ENCODE results near the gene SLC4A4. TPM values are rescaled to one million over a fixed set of nuclear protein-coding genes. Genes with fewer than 3 reads are reported as not detected.

SLC4A4 gene
- total and polyA plus RNA-seq, 2 of the 13 experiments (the other 11 are each of a cell fraction or from before 2014, with no cell fraction given), result 0.01 TPM; not detected in 1

- TF ChIP-seq ZBTB33 (CRISPR knock-in tag; IDR thresholded peaks at IDR 0.05) (no peak), SCMH1 (CRISPR knock-in tag; IDR thresholded peaks at IDR 0.05; ENCODE audit: borderline replicate concordance) (no peak), MATR3 (CRISPR knock-in tag; IDR thresholded peaks at IDR 0.05) (no peak), CENPX (CRISPR knock-in tag; IDR thresholded peaks at IDR 0.05) (no peak), ZHX1 (CRISPR knock-in tag; IDR thresholded peaks at IDR 0.05; ENCODE audit: low read depth) (no peak), MLLT10 (CRISPR knock-in tag; IDR thresholded peaks at IDR 0.05) (no peak), ZNF264 (CRISPR knock-in tag; IDR thresholded peaks at IDR 0.05) (no peak), PRDM15 (CRISPR knock-in tag; IDR thresholded peaks at IDR 0.05) (no peak), GATAD1 (CRISPR knock-in tag; IDR thresholded peaks at IDR 0.05) (no peak), ARID5B (CRISPR knock-in tag; IDR thresholded peaks at IDR 0.05) (no peak), SP140L (CRISPR knock-in tag; IDR thresholded peaks at IDR 0.05; ENCODE audit: borderline replicate concordance) (no peak), YY1 (IDR thresholded peaks at IDR 0.05; ENCODE audit: insufficient read depth, insufficient replicate concordance, low read depth, low read length) (no peak), ZNF781 (CRISPR knock-in tag; IDR thresholded peaks at IDR 0.05; ENCODE audit: borderline replicate concordance, not compliant biosample characterization) (no peak), ZNF180 (CRISPR knock-in tag; IDR thresholded peaks at IDR 0.05; ENCODE audit: borderline replicate concordance, low read depth) (no peak), TRIM24 (CRISPR knock-in tag; IDR thresholded peaks at IDR 0.05) (no peak), ZNF274 (CRISPR knock-in tag; IDR thresholded peaks at IDR 0.05) (no peak), ZNF205 (CRISPR knock-in tag; IDR thresholded peaks at IDR 0.05) (no peak), ZBTB7A (CRISPR knock-in tag; IDR thresholded peaks at IDR 0.05) (no peak)
These were observed 31.1 kb upstream of the SLC4A4 start (continued) for GRCh38 chr4:71307729-71308128.

All from HepG2 (cell line).